Mononuclear cell (primary cell): ENCODE measurements around the gene POTEF. TPM values are rescaled to one million over a fixed set of nuclear protein-coding genes. Genes with fewer than 3 reads are reported as not detected.
"Not testable (repeated sequence)": the region's sequence is repeated elsewhere in the genome, so short reads cannot be mapped to it uniquely, and the experiment has no call there.

Source experiments
- H3K27me3 ChIP-seq: 2 replicates; pipeline ENCODE4 v1.6.0; 2011; ENCODE audit warnings: low read length, control low read depth; ENCODE audit not compliant: insufficient read depth
- H3K4me1 ChIP-seq: 2 replicates; pipeline ENCODE4 v1.5.1; 2011; ENCODE audit warnings: mild to moderate bottlenecking, low read length, control low read depth; ENCODE audit not compliant: insufficient read depth
- H3K4me3 ChIP-seq: 2 replicates; pipeline ENCODE4 v1.5.1; 2011; ENCODE audit warnings: mild to moderate bottlenecking, low read length, moderate library complexity
- H3K9me3 ChIP-seq: 2 replicates; pipeline ENCODE4 v1.5.1; 2011; ENCODE audit warnings: low read depth, mild to moderate bottlenecking, control low read depth, low read length
- total RNA-seq: library from RNA; depleted of rRNA; stranded (reverse); fragments of >200 nt; gene quantifications from one replicate; pipeline ENCODE4 v1.2.3, GENCODE V29; 2012

Gene POTEF
- total RNA-seq, 1 donor: not detected

DNA sequence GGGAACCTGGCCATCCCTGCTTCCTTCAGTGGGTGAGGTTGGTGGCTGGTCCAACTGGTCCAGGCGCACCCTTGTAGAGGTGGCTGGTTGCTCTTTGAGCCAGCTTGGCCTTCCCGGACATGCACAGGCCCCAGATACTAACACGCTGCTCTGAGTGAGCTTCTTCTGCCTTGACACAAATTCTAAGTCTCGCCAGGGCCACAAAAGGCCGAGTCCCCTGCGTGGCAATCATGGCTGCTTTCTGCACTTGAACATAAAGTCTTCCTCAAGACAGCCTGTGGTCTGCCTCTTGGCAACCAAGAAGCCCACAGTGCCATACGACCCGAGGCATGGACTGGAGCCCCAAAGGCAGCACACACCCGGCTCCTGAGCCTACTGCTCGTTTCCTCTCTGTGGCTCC lies 69.0 kb downstream of the POTEF start:
- not testable (repeated sequence) for H3K27me3 ChIP-seq, H3K4me3 ChIP-seq, H3K4me1 ChIP-seq, H3K9me3 ChIP-seq

DNA sequence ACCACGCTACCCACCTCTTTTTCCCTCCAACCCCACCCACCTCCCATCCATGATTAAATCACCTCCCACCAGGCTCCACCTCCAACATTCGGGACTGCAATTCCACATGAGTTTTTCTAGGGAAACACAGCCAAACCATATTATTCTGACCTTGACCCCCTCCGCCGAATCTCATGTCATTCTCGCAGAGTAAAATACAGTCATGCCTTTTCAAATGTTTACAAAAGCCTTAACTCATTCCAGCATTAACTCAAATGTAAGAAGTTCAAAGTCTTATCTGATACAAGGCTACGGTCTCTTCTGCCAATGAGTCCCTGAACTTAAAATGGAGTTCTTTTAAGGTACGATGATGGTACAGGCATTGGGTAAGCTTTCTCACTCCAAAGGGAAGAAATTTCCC lies 72.7 kb downstream of the POTEF start:
- H3K4me3 ChIP-seq, H3K4me1 ChIP-seq, H3K27me3 ChIP-seq, H3K9me3 ChIP-seq: not testable (repeated sequence)

DNA sequence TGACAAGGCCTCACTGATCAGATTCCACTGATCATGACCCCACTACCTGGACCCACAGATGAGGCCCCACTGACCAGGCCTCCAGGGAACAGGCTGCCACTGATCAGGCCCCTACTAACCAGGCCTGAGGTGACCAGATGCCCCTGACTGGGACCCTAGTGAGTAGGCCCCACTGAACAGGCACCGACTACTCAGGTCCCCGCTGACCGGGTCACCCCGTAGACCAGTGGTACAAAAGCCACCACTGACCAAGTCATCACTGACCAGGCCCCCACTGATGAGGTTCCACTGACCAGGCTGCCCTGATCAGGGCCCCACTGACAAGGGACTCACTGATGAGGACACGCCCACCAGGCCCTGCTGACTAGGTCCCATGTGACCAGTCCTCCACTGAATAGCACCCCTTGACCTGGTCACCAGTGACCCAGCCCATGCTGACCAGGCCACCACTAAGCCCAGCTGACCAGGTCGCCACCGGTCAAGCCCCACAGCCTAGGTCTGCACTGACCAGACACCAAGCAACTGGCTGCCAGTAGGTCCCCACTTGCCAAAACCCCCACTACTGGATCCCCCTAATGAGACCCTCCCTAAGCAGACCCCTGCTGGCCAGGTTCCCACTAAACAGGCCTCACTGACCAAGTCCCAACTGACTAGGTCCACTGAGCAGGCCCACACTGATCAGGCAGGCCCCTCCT lies 75.7 kb downstream of the POTEF start:
- H3K27me3 ChIP-seq, H3K4me3 ChIP-seq, H3K4me1 ChIP-seq, H3K9me3 ChIP-seq: not testable (repeated sequence)

DNA sequence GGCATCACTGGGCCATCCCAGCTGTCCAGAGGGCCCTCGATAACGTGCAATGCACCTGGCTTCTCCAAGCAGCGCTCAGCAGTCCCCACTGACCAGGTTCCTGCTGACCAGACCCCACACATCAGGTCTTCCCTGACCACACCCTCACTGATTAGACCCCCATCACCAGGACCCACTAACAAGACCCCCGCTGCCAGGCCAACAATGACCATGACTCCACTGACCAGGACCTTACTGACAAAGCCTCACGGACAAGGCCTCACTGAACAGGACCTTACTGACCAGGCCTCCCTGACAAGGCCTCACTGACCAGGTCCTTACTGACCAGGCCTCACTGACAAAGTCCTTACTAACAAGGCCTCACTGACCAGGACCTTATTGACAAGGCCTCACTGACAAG lies 76.6 kb downstream of the POTEF start:
- H3K9me3 ChIP-seq, H3K27me3 ChIP-seq, H3K4me1 ChIP-seq, H3K4me3 ChIP-seq: not testable (repeated sequence)

DNA sequence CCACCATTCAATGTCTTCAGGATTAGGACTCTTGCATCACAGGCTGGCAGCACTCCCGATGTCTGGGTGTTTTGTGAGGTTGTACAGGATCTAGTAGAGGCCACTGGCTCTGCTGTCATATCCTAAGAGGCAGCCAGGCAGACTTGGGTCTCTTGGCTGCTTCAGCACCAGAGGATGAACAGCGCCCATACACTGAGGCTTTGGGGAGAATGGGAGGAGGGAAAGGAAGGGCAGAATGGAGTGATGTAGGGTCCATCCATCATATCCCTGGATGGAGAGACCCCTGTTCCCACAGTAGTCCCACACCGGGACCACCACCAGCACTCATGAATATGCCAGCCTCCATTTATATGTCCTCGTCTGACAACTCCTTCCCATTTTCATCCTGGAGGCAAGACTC lies 80.6 kb downstream of the POTEF start:
- not testable (repeated sequence) for H3K27me3 ChIP-seq, H3K4me1 ChIP-seq, H3K9me3 ChIP-seq, H3K4me3 ChIP-seq

DNA sequence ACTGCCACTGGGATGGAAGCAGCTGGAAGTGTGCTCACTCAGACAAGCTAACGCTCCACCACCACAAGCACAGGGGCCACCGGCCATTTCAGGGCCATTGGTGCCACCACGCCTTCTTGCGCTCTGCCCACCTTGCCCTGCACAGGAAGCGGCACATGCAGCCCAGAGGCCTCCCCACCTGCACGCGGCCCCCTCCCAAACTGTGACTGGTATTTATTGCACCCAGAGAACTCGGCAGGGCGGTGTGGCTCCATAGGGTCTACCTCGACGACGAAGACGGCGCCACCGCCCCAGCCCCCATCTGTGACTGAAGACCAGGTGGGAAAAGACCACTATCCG lies 90.8 kb downstream of the POTEF start:
- not testable (repeated sequence) for H3K9me3 ChIP-seq, H3K27me3 ChIP-seq, H3K4me1 ChIP-seq, H3K4me3 ChIP-seq

DNA sequence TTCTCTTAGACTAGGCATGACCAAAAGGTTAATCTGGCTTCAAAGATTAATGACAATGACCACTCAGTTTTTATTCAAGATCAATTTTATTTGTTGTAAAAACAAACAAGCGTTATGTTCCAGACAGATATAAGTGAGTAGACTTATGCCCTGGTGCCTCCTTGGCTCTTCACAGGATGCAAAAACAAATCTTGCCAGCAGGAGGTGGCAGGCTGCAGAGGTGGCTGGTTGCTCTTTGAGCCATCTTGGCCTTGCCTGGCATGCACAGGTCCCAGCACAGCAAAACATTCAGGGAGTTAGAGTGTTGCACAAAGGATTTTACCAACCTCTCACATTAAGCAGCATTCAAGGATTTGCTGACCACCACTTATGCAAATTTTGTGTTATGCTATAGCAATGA lies 103.1 kb downstream of the POTEF start:
- H3K27me3 ChIP-seq, H3K9me3 ChIP-seq, H3K4me3 ChIP-seq, H3K4me1 ChIP-seq: not testable (repeated sequence)

Other genes with a start within 250 kb of the POTEF start
- gene RAB6C, start 149.6 kb downstream of the POTEF start, total RNA-seq: 0.10 TPM
- 0.10 TPM for gene CCDC74B, start 15.9 kb upstream of the POTEF start, total RNA-seq
- gene SMPD4, start 52.4 kb upstream of the POTEF start, total RNA-seq: 34.6 TPM
- 73.1 TPM for gene MZT2B, start 53.0 kb upstream of the POTEF start, total RNA-seq
- gene TUBA3E, start 69.2 kb upstream of the POTEF start, total RNA-seq: not detected
- gene IMP4, start 213.7 kb upstream of the POTEF start, total RNA-seq: 55.6 TPM
- 68.2 TPM for gene PTPN18, start 226.8 kb upstream of the POTEF start, total RNA-seq